GM19455 (cell line): ENCODE measurements around the gene AIM2.
A peak's percentile ranks its signal among the peaks of the same experiment; 100 is the strongest.
"Not testable (repeated sequence)": the region's sequence is repeated elsewhere in the genome, so short reads cannot be mapped to it uniquely, and the experiment has no call there.

ENCODE experiments used
- ATAC-seq: cut with Tn5 transposase; IDR thresholded peaks from one replicate; pipeline ENCODE4 v1.9.1; 2021; ENCODE audit not compliant: unreplicated experiment

Gene AIM2

DNA sequence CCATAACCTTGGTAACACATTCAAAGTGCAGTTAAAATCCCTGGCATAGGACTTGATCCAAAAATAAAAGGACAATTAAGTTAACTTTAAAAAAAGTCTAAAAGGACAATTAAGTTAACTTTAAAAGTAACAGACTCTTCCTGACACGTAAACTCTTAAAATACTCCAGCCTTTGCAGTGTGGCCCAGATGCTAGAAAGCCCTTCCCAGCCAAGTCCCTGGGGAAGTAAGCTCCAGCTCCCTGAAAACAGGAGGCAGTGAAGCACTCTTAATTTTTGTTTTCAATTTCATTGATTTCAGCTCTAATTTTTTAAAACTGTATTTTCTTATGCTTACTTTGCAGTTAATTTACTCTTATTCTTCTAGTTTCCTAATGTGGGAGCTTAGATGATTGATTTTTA is 5.1 kb upstream of the AIM2 start:
- no peak for ATAC-seq

DNA sequence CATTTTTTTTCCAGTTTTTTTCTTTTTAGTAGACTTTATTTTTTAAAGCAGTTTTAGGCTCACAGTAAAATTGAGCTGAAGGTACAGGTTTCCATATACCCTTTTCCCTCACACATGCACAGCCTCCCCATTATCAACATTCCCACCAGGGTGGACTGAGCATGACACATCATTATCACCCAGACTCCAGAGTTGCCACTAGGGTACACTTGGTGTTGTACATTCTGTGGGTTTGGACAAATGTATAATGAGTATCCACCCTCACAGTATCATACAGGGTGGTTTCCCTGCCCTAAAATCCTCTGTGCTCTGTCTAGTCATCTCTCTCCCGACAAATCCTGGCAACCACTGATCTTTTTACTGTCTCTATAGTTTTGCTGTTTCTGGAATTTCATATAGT is 3.0 kb upstream of the AIM2 start:
- ATAC-seq = no peak

GRCh38 chr1:159077120-159077961 is 775 bp upstream of the AIM2 start:
- ATAC-seq = peak; percentile 77

DNA sequence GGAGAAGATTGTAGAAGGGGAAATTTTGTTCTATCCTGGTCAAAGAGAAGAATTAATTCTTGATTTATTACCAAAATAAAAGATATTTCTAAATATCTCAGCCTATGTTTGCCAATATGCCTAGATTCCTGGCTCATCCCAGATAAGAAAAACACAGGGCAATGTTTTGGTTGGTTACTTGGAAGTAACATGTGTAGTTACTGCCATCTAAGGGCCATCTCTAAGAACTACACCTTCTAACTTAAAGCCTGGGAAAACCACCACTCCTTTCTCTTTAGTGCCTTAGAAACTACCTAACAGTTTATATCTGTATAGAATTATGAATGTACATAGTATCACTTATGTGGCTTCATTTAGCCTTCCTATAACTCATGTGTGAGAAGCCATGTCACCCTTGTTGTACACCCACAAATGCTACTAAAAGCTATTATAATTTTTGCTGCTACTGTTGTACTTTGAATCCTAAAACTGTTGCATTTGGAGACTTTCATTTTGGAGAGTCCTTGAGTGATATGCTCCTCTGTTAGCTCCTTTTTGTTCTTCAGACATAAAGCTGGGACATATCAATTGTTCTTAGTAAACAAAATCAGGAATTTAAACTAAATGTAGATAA is 4.5 kb downstream of the AIM2 start:
- ATAC-seq = no peak

DNA sequence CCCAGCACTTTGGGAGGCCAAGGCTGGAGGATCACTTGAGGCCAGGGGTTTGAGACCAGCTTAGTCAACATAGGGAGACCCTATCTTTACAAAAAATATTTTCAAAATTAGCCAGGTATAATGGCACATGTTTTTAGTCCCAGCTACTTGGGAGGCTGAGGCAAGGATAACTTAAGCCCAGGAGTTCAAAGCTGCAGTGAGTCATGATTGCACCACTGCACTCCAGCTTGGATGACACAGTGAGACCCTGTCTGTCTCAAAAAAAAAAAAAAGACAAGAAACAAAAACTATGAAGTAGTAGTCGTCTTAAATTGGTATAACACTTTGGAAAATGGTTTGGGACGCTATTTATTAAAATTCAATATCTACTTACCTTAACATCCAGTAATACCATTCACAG is 7.7 kb downstream of the AIM2 start:
- ATAC-seq = no peak

- peak; percentile 85 for ATAC-seq
Measured at GRCh38 chr1:159067699-159068621, 8.6 kb downstream of the AIM2 start.

- no peak for ATAC-seq
Measured at GRCh38 chr1:159066108-159066507, 10.5 kb downstream of the AIM2 start.

DNA sequence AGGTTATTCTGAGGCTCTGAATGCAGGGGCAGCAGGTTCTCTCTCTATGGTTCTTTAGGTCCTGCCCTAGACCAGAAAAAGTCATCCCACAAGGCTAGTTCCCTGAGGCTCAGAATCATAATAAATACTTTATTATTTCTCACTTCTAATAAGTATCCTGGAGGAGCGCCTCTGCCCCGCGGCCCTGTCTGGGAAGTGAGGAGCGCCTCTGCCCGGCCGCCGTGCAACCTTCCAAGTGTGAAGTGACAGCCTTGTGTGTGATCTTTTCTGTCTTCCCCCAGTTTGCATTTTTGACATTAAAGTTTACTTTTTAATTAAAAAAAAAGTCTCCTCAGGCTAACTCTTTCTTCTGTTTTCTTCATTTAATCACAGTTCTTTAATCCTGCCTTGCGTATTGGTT is 11.5 kb downstream of the AIM2 start:
- no peak for ATAC-seq

- ATAC-seq = no peak
Measured at GRCh38 chr1:159058751-159059150, 17.8 kb downstream of the AIM2 start.

DNA sequence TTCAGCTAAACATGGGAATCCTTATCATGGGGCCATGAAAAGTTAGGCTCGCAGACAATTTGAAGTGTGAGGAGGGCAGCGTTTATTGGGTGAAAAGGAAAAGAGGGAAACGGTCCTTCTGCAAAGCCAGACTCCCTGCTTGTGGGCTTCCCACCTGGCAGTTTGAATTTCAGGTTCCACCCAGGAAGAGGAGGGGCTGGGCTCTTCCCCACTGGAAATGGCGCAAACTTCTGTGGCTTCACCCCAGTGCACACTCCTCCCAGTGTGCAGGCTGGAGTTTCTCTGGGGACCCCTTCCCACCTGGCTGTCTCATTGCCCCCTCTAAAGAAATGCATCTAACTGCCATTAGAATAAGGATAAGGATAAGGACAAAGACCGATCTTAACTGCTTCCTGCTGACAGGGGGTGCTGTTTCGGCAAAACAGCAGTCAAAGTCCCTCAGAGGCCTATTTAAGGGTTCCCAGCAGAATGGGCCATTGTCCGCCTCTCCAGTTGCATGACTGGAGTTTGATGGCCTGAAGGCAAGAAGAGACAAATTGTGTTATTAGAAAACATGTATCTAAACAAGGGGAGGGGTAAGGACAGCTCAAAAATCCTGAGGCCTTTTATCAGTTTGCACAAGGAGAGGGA is 20.4 kb downstream of the AIM2 start:
- ATAC-seq = no peak

GRCh38 chr1:159055181-159055641 is 21.4 kb downstream of the AIM2 start:
- ATAC-seq = no peak

- no peak for ATAC-seq
Measured at GRCh38 chr1:159054427-159054826, 22.1 kb downstream of the AIM2 start.

DNA sequence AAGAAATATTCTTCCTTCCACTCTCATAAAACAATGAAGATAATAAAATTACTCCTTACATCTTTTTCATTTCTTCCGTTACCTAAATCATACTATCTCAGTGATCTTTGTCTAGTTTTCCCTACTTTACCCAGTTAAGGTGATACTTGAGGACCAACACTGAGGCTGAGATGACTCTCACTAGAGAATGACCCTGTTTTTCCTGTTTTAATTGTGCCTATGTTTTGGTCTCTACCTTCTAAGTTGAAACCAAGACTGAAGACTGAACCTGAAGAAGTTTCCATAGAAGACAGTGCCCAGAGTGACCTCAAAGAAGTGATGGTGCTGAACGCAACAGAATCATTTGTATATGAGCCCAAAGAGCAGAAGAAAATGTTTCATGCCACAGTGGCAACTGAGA is 25.1 kb downstream of the AIM2 start:
- no peak for ATAC-seq

DNA sequence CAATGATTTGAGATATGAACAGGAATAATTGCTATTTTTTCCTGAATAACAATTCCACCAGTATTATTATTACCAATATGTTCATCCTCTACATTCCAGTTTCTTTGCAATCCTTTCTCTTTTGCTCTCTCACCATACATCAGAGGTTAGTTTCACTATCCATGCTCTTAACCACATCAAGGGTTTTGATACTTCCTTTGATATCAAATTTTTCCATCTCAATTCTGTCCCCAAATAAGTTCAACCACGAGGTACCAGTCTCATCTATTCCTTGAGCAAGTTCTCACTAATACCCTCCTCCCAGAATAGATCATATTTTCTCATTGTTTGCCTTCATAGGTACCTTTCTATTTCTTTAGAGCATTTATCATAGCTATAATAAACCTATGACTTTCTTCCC is 30.1 kb downstream of the AIM2 start:
- not testable (repeated sequence) for ATAC-seq

DNA sequence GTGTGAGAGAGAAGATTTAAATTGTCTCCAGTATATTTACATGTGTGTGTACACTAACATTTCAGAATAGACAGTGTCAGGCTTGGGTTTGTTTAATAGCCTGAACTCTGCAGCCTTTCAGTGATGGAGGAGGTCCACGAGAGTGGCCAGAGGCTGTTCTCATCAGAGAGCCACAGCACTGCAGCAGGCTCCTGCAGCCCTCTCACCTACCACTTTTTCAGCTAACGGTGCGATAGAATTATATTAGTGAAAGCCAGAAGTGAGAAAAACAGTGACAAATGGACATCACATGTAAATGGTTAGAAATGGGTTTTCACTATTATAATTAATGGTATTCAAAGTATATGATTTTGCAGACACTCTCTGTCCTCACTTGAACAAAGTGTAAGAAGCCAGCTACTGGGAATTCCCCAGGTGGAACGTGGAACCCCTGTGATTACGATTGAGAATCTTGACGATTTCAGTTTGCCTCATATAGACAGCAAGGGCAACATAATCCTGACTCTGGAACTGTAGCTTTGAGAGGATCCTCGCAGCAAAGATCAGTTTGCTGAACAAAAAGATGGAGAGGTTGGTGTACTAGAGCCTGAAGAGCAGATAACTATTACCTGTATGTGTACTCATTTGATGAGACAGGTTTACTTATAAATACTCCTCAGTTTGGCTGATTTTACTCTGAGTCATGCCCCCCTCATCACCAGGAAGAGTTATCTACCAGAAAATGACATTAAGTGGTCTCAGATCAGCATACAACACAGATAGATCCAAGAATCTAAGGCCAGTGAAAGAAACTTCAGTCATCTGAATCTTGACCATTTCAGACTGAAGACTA is 35.5 kb downstream of the AIM2 start:
- no peak for ATAC-seq

DNA sequence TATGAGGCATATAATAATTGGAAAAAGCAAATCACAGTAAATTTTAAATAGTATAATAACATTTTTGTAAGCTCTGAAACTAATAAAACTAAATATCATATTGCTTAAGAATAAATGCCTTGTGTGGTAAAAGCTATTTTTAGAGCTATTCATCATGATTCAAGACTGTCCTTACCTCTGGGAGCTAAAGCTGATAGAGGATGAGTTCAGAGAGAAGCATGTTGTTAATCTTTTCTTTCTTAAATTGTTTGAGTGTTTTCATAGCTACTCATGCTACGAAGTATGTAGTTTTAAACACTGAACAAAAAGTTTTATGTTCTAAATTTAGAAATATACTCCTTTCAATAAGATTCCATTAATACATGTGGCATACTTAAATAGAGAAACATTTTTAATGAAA is 36.4 kb downstream of the AIM2 start:
- no peak for ATAC-seq

DNA sequence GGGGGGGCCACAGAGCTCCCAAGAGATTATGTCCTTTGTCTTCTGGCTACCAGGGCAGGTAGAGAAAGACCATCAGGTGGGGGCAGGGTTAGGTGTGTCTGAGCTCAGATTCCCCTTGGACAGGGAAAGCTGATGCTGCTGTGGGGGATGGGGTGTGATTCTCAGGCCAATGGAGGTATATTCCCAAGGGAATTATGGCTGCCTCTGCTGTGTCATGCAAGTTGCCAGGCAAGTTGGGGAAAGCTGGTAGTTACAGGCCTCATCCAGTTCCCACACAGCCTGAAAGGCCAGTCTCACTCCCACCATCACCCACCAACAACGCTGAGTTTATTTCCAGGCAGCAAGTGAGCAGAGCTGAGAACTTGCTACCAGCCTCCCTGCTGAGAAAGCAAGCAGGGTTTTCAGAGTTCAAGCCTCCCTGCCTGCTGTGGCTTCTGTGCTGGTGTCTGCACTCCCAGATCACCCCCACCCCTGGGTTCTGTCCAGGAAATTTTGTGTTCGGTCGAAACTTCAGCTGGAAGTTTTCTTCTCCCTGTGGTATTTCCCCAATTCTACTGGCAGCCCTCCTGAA is 45.6 kb downstream of the AIM2 start:
- ATAC-seq = no peak

DNA sequence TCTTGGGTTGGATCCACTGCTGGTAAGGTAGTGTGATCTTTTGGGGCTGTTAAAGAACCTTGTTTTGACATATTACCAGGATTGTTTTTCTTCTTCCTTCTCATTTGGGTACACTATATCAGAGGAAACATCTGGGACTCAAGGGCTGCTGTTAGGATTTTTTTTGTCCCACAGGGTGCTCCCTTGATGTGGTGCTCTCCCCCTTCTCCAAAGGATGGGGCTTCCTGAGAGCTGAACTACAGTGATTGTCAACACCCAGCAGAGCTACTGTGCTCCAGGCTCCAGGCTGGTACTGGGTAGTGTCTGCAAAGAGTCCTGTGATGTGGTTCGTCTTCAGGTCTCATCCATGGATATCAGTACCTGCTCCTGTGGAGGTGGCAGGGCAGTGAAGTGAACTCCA is 46.3 kb downstream of the AIM2 start:
- ATAC-seq = no peak

- ATAC-seq = not testable (repeated sequence)
Measured at GRCh38 chr1:159026841-159027240, 49.7 kb downstream of the AIM2 start.

GRCh38 chr1:159025043-159025442 is 51.5 kb downstream of the AIM2 start:
- no peak for ATAC-seq
